ENCODE results near the gene NUMB. TPM values are rescaled to one million over a fixed set of nuclear protein-coding genes. Genes with fewer than 3 reads are reported as not detected.

NUMB gene
- total and polyA plus RNA-seq, 2 donors (not counting 3 experiments of a cell fraction or from before 2014, with no cell fraction given), result 128 to 164 TPM

GRCh38 chr14:73393375-73393774, 65.0 kb downstream of the NUMB start:
- CTCF ChIA-PET, result no interaction called here
- dilution Hi-C loops (cut with MboI; ENCODE audit: extremely low pct_ligation_motif_present, low sequenced_read_pairs), result no loop called here
- Histone ChIP-seq H3K9me3 (replicated peaks; ENCODE audit: control insufficient read depth, insufficient read depth, low read length) (no peaks in the 10 kb centered on the region), H3K9me1 (replicated peaks; ENCODE audit: control insufficient read depth, extremely low read depth, insufficient read depth, low read length) (no peaks in the 10 kb centered on the region), H3K36me3 (ENCODE audit: control insufficient read depth in 2 of 2, extremely low read depth in 1 of 2, insufficient read depth in 2 of 2, low read length in 2 of 2) (no peaks in the 10 kb centered on the region), H3K4me1 (ENCODE audit: control insufficient read depth, extremely low read depth, insufficient read depth, low read length) (no peaks in the 10 kb centered on the region), H3K4me2 (ENCODE audit: insufficient read depth, low read length) (no peak overlapping the region), H3K9ac (replicated peaks; ENCODE audit: extremely low read depth, insufficient read depth, low read length) (no peak overlapping the region), H3K79me2 (ENCODE audit: control insufficient read depth, insufficient read depth, low read length) (peaks cover 52% of the 10 kb centered on the region), H3K4me3 (replicated peaks in 1 of 3; ENCODE audit: insufficient read depth in 1 of 3, low read depth in 1 of 3, low read length in 3 of 3) (no peak overlapping the region), H2AFZ (ENCODE audit: low read depth, low read length) (no peak overlapping the region), H3K27ac (ENCODE audit: insufficient read depth, low read depth, low read length) (no peak overlapping the region), H3K27me3 (ENCODE audit: control insufficient read depth in 2 of 2, insufficient read depth in 2 of 2, low read length in 2 of 2) (no peaks in the 10 kb centered on the region), H4K20me1 (replicated peaks; ENCODE audit: control insufficient read depth, extremely low read depth, insufficient read depth, low read length) (peaks cover 10% of the 10 kb centered on the region)
- BruUV-seq (replicated peaks), result no TSS peak
- POLR2A ChIA-PET, result no interaction called here
- intact Hi-C loops (cut with micrococcal nuclease), result no loop called here
- TF ChIP-seq MYC (IDR thresholded peaks at IDR 0.05; ENCODE audit: low read depth, low read length) (no peak), EZH2 (IDR thresholded peaks at IDR 0.05; ENCODE audit: borderline replicate concordance, low read depth, low read length, severe bottlenecking) (no peak), GATA2 (IDR thresholded peaks at IDR 0.05; ENCODE audit: insufficient read depth, insufficient read length, low read depth, low read length) (no peak), MAX (IDR thresholded peaks at IDR 0.05; ENCODE audit: insufficient read depth, insufficient read length) (no peak), POLR2AphosphoS5 (IDR thresholded peaks at IDR 0.05; ENCODE audit: insufficient read depth, low read depth, low read length) (no peak), CTCF (IDR thresholded peaks at IDR 0.05; ENCODE audit: extremely low read depth in 1 of 2, insufficient read depth in 1 of 2, low read depth in 1 of 2, low read length in 2 of 2) (no peak), FOS (IDR thresholded peaks at IDR 0.05; ENCODE audit: borderline replicate concordance, insufficient read depth, low read length) (no peak), POLR2A (IDR thresholded peaks at IDR 0.05; ENCODE audit: low read depth, low read length) (no peak), JUN (IDR thresholded peaks at IDR 0.05; ENCODE audit: borderline replicate concordance, insufficient read depth, insufficient read length, low read depth) (no peak)
- FAIRE-seq (no peak), DNase-seq (ENCODE audit: low read depth, low spot score) (no peak)

All from endothelial cell of umbilical vein (primary cell).